ENCODE results near the gene KIRREL2.

The KIRREL2 gene

DNA sequence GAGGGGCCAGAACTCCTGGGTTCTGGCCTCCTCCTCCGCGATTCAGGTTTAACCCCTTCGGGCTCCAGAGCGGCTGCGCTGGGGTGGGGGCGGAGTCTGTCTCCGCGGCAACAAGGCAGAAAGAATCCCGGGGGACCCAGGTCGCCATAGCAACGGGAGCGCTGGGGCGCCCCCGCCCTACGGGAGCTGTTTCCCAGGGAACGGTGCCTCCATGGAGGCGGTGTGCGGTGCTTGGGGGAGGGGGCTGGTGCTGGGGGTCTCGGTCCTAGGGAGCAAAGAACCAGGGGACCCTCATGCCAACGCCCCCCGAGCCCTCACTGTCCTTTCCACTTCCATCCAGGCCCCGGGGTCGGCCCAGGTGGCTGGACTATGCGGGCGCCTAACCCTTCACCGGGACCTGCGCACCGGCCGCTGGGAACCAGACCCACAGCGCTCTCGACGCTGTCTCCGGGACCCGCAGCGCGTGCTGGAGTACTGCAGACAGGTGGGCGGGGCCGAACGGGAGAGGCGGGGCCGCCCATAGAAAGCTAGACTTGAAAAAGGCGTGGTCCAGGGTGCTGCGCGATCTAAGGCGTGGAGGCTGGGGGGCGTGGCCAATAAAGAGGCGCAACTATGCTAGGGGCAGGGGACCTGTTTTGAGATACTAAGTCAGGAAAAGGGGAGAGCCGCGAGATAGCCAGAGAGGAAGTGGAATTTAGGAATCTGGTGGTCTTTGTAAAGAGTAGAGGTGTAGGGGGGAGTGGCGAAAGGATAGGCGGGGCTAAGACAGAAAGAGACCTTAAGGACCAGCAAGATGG lies 12.8 kb downstream of the KIRREL2 start (continued):
- TF ChIP-seq, protein P1, sequence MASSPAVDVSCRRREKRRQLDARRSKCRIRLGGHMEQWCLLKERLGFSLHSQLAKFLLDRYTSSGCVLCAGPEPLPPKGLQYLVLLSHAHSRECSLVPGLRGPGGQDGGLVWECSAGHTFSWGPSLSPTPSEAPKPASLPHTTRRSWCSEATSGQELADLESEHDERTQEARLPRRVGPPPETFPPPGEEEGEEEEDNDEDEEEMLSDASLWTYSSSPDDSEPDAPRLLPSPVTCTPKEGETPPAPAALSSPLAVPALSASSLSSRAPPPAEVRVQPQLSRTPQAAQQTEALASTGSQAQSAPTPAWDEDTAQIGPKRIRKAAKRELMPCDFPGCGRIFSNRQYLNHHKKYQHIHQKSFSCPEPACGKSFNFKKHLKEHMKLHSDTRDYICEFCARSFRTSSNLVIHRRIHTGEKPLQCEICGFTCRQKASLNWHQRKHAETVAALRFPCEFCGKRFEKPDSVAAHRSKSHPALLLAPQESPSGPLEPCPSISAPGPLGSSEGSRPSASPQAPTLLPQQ (tag by site-specific recombination; IDR thresholded peaks at IDR 0.05), result peak; percentile 90
- TF ChIP-seq ZNF433 (tag by site-specific recombination; IDR thresholded peaks at IDR 0.05; ENCODE audit: low read depth), result 0 out of 2 replicates have a peak, but pooled peaks have one; percentile 33
- peak; percentile 55 for TF ChIP-seq ZNF843 (tag by site-specific recombination; IDR thresholded peaks at IDR 0.05)
- no peak for TF ChIP-seq ZNF585B (tag by site-specific recombination; IDR thresholded peaks at IDR 0.05)
- TF ChIP-seq GLI2 (tag by site-specific recombination; IDR thresholded peaks at IDR 0.05; ENCODE audit: borderline replicate concordance, low read depth), result no peak
- no peak for TF ChIP-seq ZNF658 (tag by site-specific recombination; IDR thresholded peaks at IDR 0.05)
- TF ChIP-seq, protein P2, sequence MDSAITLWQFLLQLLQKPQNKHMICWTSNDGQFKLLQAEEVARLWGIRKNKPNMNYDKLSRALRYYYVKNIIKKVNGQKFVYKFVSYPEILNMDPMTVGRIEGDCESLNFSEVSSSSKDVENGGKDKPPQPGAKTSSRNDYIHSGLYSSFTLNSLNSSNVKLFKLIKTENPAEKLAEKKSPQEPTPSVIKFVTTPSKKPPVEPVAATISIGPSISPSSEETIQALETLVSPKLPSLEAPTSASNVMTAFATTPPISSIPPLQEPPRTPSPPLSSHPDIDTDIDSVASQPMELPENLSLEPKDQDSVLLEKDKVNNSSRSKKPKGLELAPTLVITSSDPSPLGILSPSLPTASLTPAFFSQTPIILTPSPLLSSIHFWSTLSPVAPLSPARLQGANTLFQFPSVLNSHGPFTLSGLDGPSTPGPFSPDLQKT (IDR thresholded peaks at IDR 0.05; ENCODE audit: borderline replicate concordance, low read depth, low read length), result no peak
- no peak for TF ChIP-seq ZNF37A (tag by site-specific recombination; IDR thresholded peaks at IDR 0.05)
- TF ChIP-seq YY1 (tag by site-specific recombination; IDR thresholded peaks at IDR 0.05), result peak; percentile 43; the same call in 1 of the 2 replicates
- no peak for TF ChIP-seq MZF1 (tag by site-specific recombination; IDR thresholded peaks at IDR 0.05; ENCODE audit: borderline replicate concordance)
- TF ChIP-seq, protein P3, sequence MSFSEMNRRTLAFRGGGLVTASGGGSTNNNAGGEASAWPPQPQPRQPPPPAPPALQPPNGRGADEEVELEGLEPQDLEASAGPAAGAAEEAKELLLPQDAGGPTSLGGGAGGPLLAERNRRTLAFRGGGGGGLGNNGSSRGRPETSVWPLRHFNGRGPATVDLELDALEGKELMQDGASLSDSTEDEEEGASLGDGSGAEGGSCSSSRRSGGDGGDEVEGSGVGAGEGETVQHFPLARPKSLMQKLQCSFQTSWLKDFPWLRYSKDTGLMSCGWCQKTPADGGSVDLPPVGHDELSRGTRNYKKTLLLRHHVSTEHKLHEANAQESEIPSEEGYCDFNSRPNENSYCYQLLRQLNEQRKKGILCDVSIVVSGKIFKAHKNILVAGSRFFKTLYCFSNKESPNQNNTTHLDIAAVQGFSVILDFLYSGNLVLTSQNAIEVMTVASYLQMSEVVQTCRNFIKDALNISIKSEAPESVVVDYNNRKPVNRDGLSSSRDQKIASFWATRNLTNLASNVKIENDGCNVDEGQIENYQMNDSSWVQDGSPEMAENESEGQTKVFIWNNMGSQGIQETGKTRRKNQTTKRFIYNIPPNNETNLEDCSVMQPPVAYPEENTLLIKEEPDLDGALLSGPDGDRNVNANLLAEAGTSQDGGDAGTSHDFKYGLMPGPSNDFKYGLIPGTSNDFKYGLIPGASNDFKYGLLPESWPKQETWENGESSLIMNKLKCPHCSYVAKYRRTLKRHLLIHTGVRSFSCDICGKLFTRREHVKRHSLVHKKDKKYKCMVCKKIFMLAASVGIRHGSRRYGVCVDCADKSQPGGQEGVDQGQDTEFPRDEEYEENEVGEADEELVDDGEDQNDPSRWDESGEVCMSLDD (tag by site-specific recombination; IDR thresholded peaks at IDR 0.05), result peak; percentile 91
- peak; percentile 80 for TF ChIP-seq ZXDB (tag by site-specific recombination; IDR thresholded peaks at IDR 0.05)
- TF ChIP-seq ZIC2 (tag by site-specific recombination; IDR thresholded peaks at IDR 0.05), result peak; percentile 68
- TF ChIP-seq, protein P4, sequence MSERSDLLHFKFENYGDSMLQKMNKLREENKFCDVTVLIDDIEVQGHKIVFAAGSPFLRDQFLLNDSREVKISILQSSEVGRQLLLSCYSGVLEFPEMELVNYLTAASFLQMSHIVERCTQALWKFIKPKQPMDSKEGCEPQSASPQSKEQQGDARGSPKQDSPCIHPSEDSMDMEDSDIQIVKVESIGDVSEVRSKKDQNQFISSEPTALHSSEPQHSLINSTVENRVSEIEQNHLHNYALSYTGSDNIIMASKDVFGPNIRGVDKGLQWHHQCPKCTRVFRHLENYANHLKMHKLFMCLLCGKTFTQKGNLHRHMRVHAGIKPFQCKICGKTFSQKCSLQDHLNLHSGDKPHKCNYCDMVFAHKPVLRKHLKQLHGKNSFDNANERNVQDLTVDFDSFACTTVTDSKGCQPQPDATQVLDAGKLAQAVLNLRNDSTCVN (tag by site-specific recombination; optimal IDR thresholded peaks at IDR 0.05), result peak; percentile 97
- TF ChIP-seq, protein P5, sequence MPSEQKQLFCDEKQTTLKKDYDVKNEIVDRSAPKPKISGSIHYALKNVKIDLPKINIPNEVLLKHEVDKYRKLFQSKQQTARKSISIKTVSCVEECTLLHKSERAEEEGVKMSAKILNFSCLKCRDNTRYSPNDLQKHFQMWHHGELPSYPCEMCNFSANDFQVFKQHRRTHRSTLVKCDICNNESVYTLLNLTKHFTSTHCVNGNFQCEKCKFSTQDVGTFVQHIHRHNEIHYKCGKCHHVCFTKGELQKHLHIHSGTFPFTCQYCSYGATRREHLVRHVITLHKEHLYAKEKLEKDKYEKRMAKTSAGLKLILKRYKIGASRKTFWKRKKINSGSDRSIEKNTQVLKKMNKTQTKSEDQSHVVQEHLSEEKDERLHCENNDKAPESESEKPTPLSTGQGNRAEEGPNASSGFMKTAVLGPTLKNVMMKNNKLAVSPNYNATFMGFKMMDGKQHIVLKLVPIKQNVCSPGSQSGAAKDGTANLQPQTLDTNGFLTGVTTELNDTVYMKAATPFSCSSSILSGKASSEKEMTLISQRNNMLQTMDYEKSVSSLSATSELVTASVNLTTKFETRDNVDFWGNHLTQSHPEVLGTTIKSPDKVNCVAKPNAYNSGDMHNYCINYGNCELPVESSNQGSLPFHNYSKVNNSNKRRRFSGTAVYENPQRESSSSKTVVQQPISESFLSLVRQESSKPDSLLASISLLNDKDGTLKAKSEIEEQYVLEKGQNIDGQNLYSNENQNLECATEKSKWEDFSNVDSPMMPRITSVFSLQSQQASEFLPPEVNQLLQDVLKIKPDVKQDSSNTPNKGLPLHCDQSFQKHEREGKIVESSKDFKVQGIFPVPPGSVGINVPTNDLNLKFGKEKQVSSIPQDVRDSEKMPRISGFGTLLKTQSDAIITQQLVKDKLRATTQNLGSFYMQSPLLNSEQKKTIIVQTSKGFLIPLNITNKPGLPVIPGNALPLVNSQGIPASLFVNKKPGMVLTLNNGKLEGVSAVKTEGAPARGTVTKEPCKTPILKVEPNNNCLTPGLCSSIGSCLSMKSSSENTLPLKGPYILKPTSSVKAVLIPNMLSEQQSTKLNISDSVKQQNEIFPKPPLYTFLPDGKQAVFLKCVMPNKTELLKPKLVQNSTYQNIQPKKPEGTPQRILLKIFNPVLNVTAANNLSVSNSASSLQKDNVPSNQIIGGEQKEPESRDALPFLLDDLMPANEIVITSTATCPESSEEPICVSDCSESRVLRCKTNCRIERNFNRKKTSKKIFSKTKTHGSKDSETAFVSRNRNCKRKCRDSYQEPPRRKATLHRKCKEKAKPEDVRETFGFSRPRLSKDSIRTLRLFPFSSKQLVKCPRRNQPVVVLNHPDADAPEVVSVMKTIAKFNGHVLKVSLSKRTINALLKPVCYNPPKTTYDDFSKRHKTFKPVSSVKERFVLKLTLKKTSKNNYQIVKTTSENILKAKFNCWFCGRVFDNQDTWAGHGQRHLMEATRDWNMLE (tag by site-specific recombination; conservative IDR thresholded peaks at IDR 0.05; ENCODE audit: low read depth), result no peak
- TF ChIP-seq ZNF837 (tag by site-specific recombination; IDR thresholded peaks at IDR 0.05), result no peak; the same call in 1 of the 2 replicates
- TF ChIP-seq, protein P6, sequence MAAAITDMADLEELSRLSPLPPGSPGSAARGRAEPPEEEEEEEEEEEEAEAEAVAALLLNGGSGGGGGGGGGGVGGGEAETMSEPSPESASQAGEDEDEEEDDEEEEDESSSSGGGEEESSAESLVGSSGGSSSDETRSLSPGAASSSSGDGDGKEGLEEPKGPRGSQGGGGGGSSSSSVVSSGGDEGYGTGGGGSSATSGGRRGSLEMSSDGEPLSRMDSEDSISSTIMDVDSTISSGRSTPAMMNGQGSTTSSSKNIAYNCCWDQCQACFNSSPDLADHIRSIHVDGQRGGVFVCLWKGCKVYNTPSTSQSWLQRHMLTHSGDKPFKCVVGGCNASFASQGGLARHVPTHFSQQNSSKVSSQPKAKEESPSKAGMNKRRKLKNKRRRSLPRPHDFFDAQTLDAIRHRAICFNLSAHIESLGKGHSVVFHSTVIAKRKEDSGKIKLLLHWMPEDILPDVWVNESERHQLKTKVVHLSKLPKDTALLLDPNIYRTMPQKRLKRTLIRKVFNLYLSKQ (tag by site-specific recombination; IDR thresholded peaks at IDR 0.05; ENCODE audit: borderline replicate concordance), result no peak
- TF ChIP-seq, protein P7, sequence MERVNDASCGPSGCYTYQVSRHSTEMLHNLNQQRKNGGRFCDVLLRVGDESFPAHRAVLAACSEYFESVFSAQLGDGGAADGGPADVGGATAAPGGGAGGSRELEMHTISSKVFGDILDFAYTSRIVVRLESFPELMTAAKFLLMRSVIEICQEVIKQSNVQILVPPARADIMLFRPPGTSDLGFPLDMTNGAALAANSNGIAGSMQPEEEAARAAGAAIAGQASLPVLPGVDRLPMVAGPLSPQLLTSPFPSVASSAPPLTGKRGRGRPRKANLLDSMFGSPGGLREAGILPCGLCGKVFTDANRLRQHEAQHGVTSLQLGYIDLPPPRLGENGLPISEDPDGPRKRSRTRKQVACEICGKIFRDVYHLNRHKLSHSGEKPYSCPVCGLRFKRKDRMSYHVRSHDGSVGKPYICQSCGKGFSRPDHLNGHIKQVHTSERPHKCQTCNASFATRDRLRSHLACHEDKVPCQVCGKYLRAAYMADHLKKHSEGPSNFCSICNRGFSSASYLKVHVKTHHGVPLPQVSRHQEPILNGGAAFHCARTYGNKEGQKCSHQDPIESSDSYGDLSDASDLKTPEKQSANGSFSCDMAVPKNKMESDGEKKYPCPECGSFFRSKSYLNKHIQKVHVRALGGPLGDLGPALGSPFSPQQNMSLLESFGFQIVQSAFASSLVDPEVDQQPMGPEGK (tag by site-specific recombination; IDR thresholded peaks at IDR 0.05), result peak; percentile 94
- TF ChIP-seq ZNF701 (tag by site-specific recombination; IDR thresholded peaks at IDR 0.05), result no peak
- peak; percentile 88 for TF ChIP-seq IKZF3 (tag by site-specific recombination; IDR thresholded peaks at IDR 0.05)
- peak; percentile 67; the same call in 1 of the 2 replicates for TF ChIP-seq ZFP69B (tag by site-specific recombination; IDR thresholded peaks at IDR 0.05)
- peak; percentile 71; the same call in 1 of the 2 replicates for TF ChIP-seq ZNF501 (tag by site-specific recombination; IDR thresholded peaks at IDR 0.05)
- TF ChIP-seq ZSCAN23 (tag by site-specific recombination; IDR thresholded peaks at IDR 0.05), result peak; percentile 57; the same call in 1 of the 2 replicates

All from HEK293 (cell line).